Trophoblast cell (in vitro differentiated cells and primary cell): ENCODE data around the gene ASTN2.

ENCODE experiments used
- DNase-seq, 2 donors: peaks; one replicate each; pipeline ENCODE4 v3.0.0-alpha.2; 2016
- H2AFZ ChIP-seq: 2 replicates; pipeline ENCODE4 v1.6.1; 2013; ENCODE audit warnings: low read length, moderate library complexity, mild to moderate bottlenecking; ENCODE audit not compliant: insufficient read depth, poor library complexity
- H2AK5ac ChIP-seq: 2 replicates; pipeline ENCODE4 v1.6.1; 2013; ENCODE audit warnings: mild to moderate bottlenecking, low read length
- H2BK120ac ChIP-seq: 2 replicates; pipeline ENCODE4 v1.6.1; 2013; ENCODE audit warnings: low read length, mild to moderate bottlenecking, moderate library complexity; ENCODE audit not compliant: insufficient read depth, poor library complexity
- H2BK12ac ChIP-seq: 2 replicates; pipeline ENCODE4 v1.6.1; 2013; ENCODE audit warnings: mild to moderate bottlenecking, low read length, moderate library complexity
- H2BK5ac ChIP-seq: 2 replicates; pipeline ENCODE4 v1.6.1; 2013; ENCODE audit warnings: low read length, low read depth, moderate library complexity, mild to moderate bottlenecking; ENCODE audit not compliant: poor library complexity
- H3K14ac ChIP-seq: 2 replicates; pipeline ENCODE4 v1.6.1; 2013; ENCODE audit warnings: mild to moderate bottlenecking, low read length
- H3K18ac ChIP-seq: 2 replicates; pipeline ENCODE4 v1.6.1; 2013; ENCODE audit warnings: mild to moderate bottlenecking, low read length
- H3K23ac ChIP-seq: 2 replicates; pipeline ENCODE4 v1.6.1; 2013; ENCODE audit warnings: low read length
- H3K27ac ChIP-seq: 2 replicates; pipeline ENCODE4 v1.5.1; 2013; ENCODE audit warnings: low read depth, mild to moderate bottlenecking, inconsistent platforms, low read length, moderate library complexity
- H3K27me3 ChIP-seq: 2 replicates; pipeline ENCODE4 v1.6.1; 2013; ENCODE audit warnings: inconsistent platforms, mild to moderate bottlenecking, low read length, moderate library complexity; ENCODE audit not compliant: insufficient read depth
- H3K36me3 ChIP-seq, 2 experiments: 1 replicate in 1 of 2; 2 replicates in 1 of 2; pipeline ENCODE4 v1.6.1; 2013; ENCODE audit warnings: low read length in 2 of 2, mild to moderate bottlenecking in 2 of 2, moderate library complexity in 1 of 2; ENCODE audit not compliant: insufficient read depth in 2 of 2, control insufficient read depth in 1 of 2
- H3K4ac ChIP-seq: 2 replicates; pipeline ENCODE4 v1.6.1; 2013; ENCODE audit warnings: low read depth, mild to moderate bottlenecking, low read length, moderate library complexity
- H3K4me1 ChIP-seq, 2 experiments: 1 replicate in 1 of 2; 2 replicates in 1 of 2; pipeline ENCODE4 v1.6.1; 2013; ENCODE audit warnings: low read length in 2 of 2, mild to moderate bottlenecking in 2 of 2, moderate library complexity in 1 of 2; ENCODE audit not compliant: insufficient read depth in 2 of 2, control insufficient read depth in 1 of 2
- H3K4me2 ChIP-seq: 2 replicates; pipeline ENCODE4 v1.6.1; 2013; ENCODE audit warnings: inconsistent platforms, mild to moderate bottlenecking, low read length, moderate library complexity
- H3K4me3 ChIP-seq: 2 replicates; pipeline ENCODE4 v1.5.1; 2013; ENCODE audit warnings: mild to moderate bottlenecking, low read depth, low read length, inconsistent platforms
- H3K79me1 ChIP-seq: one replicate; pipeline ENCODE4 v1.6.1; 2013; ENCODE audit warnings: low read length
- H3K79me2 ChIP-seq: 2 replicates; pipeline ENCODE4 v1.6.1; 2013; ENCODE audit warnings: low read length, mild to moderate bottlenecking; ENCODE audit not compliant: control insufficient read depth, insufficient read depth, poor library complexity
- H3K9ac ChIP-seq: 2 replicates; pipeline ENCODE4 v1.6.1; 2013; ENCODE audit warnings: mild to moderate bottlenecking, low read length
- H3K9me3 ChIP-seq: 2 replicates; pipeline ENCODE4 v1.6.1; 2013; ENCODE audit warnings: low read depth, mild to moderate bottlenecking, control low read depth, inconsistent platforms, low read length; ENCODE audit not compliant: insufficient read depth
- H4K12ac ChIP-seq: 2 replicates; pipeline ENCODE4 v1.6.1; 2013; ENCODE audit warnings: low read depth, mild to moderate bottlenecking, low read length, moderate library complexity
- H4K8ac ChIP-seq: 2 replicates; pipeline ENCODE4 v1.6.1; 2013; ENCODE audit warnings: low read depth, mild to moderate bottlenecking, low read length, moderate library complexity
- H4K91ac ChIP-seq: one replicate; pipeline ENCODE4 v1.6.1; 2013; ENCODE audit warnings: low read depth, mild to moderate bottlenecking, low read length, moderate library complexity
- WGBS: extraction: QIAGEN DNeasy Blood & Tissue Kit; methylation state at CpG from one replicate; pipeline ENCODE4 v1.1.7; 2013; ENCODE audit warnings: missing lambda C conversion rate; ENCODE audit not compliant: insufficient read length, insufficient coverage; ENCODE audit errors: extremely low coverage; 5-methylcytosine and 5-hydroxymethylcytosine counted together

Gene ASTN2

GRCh38 chr9:117355542-117355941 is 59.3 kb downstream of the ASTN2 start:
- no peak overlapping the region for H2BK12ac ChIP-seq
- H4K12ac ChIP-seq: no peak overlapping the region
- H2AFZ ChIP-seq: no peak overlapping the region
- H3K27ac ChIP-seq: no peak overlapping the region
- no peaks in the 10 kb centered on the region for H3K79me1 ChIP-seq
- no peaks in the 10 kb centered on the region for H3K36me3 ChIP-seq
- H4K91ac ChIP-seq: no peak overlapping the region
- H3K4me2 ChIP-seq: no peak overlapping the region
- no peak for DNase-seq
- no peak overlapping the region for H4K8ac ChIP-seq
- H2BK5ac ChIP-seq: no peak overlapping the region
- no peaks in the 10 kb centered on the region for H3K9me3 ChIP-seq
- no peak overlapping the region for H3K4ac ChIP-seq
- no peaks in the 10 kb centered on the region for H3K79me2 ChIP-seq
- no peak overlapping the region for H2BK120ac ChIP-seq
- H3K9ac ChIP-seq: no peak overlapping the region
- H2AK5ac ChIP-seq: no peak overlapping the region
- WGBS: no CpG with 5 or more reads among the region's 3 CpGs
- no peak overlapping the region for H3K23ac ChIP-seq
- H3K4me1 ChIP-seq: no peaks in the 10 kb centered on the region
- no peaks in the 10 kb centered on the region for H3K27me3 ChIP-seq
- H3K4me3 ChIP-seq: no peak overlapping the region
- H3K18ac ChIP-seq: no peak overlapping the region
- no peak overlapping the region for H3K14ac ChIP-seq

GRCh38 chr9:117354997-117355396 is 59.9 kb downstream of the ASTN2 start:
- H4K8ac ChIP-seq: no peak overlapping the region
- no peak overlapping the region for H3K4me2 ChIP-seq
- H2BK12ac ChIP-seq: no peak overlapping the region
- no peak overlapping the region for H3K27ac ChIP-seq
- H3K27me3 ChIP-seq: no peaks in the 10 kb centered on the region
- H3K14ac ChIP-seq: no peak overlapping the region
- H2AFZ ChIP-seq: no peak overlapping the region
- no peak overlapping the region for H4K91ac ChIP-seq
- H2BK120ac ChIP-seq: no peak overlapping the region
- no peaks in the 10 kb centered on the region for H3K79me1 ChIP-seq
- no peak overlapping the region for H3K4ac ChIP-seq
- no peak overlapping the region for H3K9ac ChIP-seq
- H4K12ac ChIP-seq: no peak overlapping the region
- H3K18ac ChIP-seq: no peak overlapping the region
- no peaks in the 10 kb centered on the region for H3K36me3 ChIP-seq
- no peak overlapping the region for H2BK5ac ChIP-seq
- H3K4me3 ChIP-seq: no peak overlapping the region
- no peak overlapping the region for H3K23ac ChIP-seq
- no peaks in the 10 kb centered on the region for H3K79me2 ChIP-seq
- H2AK5ac ChIP-seq: no peak overlapping the region
- no peaks in the 10 kb centered on the region for H3K4me1 ChIP-seq
- no peak for DNase-seq
- no peaks in the 10 kb centered on the region for H3K9me3 ChIP-seq

GRCh38 chr9:117354244-117354847 is 60.5 kb downstream of the ASTN2 start:
- Histone ChIP-seq H2AFZ (no peak overlapping the region), H3K79me1 (no peaks in the 10 kb centered on the region), H2BK5ac (no peak overlapping the region), H4K91ac (no peak overlapping the region), H3K14ac (no peak overlapping the region), H4K12ac (no peak overlapping the region), H3K36me3 (no peaks in the 10 kb centered on the region), H3K4me3 (no peak overlapping the region), H4K8ac (no peak overlapping the region), H3K27ac (no peak overlapping the region), H2BK12ac (no peak overlapping the region), H3K23ac (no peak overlapping the region), H2AK5ac (no peak overlapping the region), H3K4ac (no peak overlapping the region), H3K9me3 (no peaks in the 10 kb centered on the region), H3K9ac (no peak overlapping the region), H2BK120ac (no peak overlapping the region), H3K27me3 (no peaks in the 10 kb centered on the region), H3K4me2 (no peak overlapping the region), H3K4me1 (no peaks in the 10 kb centered on the region), H3K79me2 (no peaks in the 10 kb centered on the region), H3K18ac (no peak overlapping the region)
- DNase-seq: no peak
- WGBS: no CpG with 5 or more reads among the region's 1 CpG

- H4K12ac ChIP-seq: no peak overlapping the region
- no CpG with 5 or more reads among the region's 4 CpGs for WGBS
- no peak overlapping the region for H2BK12ac ChIP-seq
- H3K27ac ChIP-seq: no peak overlapping the region
- no peaks in the 10 kb centered on the region for H3K36me3 ChIP-seq
- no peak overlapping the region for H3K4ac ChIP-seq
- no peak overlapping the region for H2BK120ac ChIP-seq
- H2AK5ac ChIP-seq: no peak overlapping the region
- no peak overlapping the region for H4K8ac ChIP-seq
- no peaks in the 10 kb centered on the region for H3K79me1 ChIP-seq
- H3K18ac ChIP-seq: no peak overlapping the region
- H4K91ac ChIP-seq: no peak overlapping the region
- H3K14ac ChIP-seq: no peak overlapping the region
- no peak overlapping the region for H3K23ac ChIP-seq
- no peak overlapping the region for H3K4me3 ChIP-seq
- H2BK5ac ChIP-seq: no peak overlapping the region
- H3K9ac ChIP-seq: no peak overlapping the region
- no peak overlapping the region for H3K4me2 ChIP-seq
- H3K4me1 ChIP-seq: no peaks in the 10 kb centered on the region
- no peaks in the 10 kb centered on the region for H3K79me2 ChIP-seq
- H3K9me3 ChIP-seq: no peaks in the 10 kb centered on the region
- no peak for DNase-seq
- no peaks in the 10 kb centered on the region for H3K27me3 ChIP-seq
- no peak overlapping the region for H2AFZ ChIP-seq
These were observed 69.8 kb downstream of the ASTN2 start for GRCh38 chr9:117344892-117345660.
